ENCODE results near the gene HECW1.

GRCh38 chr7:43589133-43589478, 476.7 kb downstream of the HECW1 start:
- TF ChIP-seq RAD21 (IDR thresholded peaks at IDR 0.05) (no peak), CTCF (IDR thresholded peaks at IDR 0.05; ENCODE audit: low read depth, low read length, missing input control) (no peak), JUND (IDR thresholded peaks at IDR 0.05) (no peak), SP1 (IDR thresholded peaks at IDR 0.05) (no peak), ZBTB33 (IDR thresholded peaks at IDR 0.05) (no peak)
